Subcutaneous adipose tissue (tissue), 4 donors: ENCODE data around the gene FMN1. TPM values are rescaled to one million over a fixed set of nuclear protein-coding genes. Genes with fewer than 3 reads are reported as not detected.

ENCODE experiments used
- total RNA-seq, 4 donors: library from RNA; depleted of rRNA; stranded (reverse); fragments of >200 nt; gene quantifications; one replicate each; pipeline ENCODE4 v1.1.0, GENCODE V29; 2016
- TF ChIP-seq, protein P1 (sequence below): fragments of 450-650 bp; IDR thresholded peaks from one replicate; pipeline ENCODE4 v1.5.1; 2016; ENCODE audit warnings: low read depth, mild to moderate bottlenecking, control low read depth, antibody characterized with exemption, moderate library complexity

Gene FMN1
- total RNA-seq, 4 donors from 2014 or later: 15.6 to 76.7 (median 53.9) TPM

DNA sequence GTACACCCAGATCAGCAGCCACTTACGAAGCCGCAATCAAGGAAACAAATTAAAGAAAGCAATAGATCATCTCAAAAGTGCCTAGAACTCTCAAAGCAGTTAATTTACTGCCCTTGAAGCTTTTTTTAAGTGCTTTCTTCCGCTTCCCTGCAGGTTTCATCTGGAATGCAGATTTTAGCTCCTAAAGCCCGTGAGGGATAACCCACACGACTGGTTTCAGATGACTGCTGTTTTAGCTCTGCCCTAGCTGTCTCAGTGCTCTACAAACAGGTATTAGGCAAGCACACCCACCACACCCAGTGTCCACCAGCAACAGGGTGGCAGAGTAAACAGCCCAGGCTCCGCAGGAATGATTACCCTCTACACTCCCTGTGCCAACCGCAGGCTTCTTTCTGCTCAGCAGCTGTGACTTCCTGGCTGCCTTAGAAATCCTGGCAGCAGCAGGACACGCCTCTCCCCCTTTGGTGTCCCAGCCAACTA, 126.0 kb downstream of the FMN1 start:
- TF ChIP-seq, protein P1, sequence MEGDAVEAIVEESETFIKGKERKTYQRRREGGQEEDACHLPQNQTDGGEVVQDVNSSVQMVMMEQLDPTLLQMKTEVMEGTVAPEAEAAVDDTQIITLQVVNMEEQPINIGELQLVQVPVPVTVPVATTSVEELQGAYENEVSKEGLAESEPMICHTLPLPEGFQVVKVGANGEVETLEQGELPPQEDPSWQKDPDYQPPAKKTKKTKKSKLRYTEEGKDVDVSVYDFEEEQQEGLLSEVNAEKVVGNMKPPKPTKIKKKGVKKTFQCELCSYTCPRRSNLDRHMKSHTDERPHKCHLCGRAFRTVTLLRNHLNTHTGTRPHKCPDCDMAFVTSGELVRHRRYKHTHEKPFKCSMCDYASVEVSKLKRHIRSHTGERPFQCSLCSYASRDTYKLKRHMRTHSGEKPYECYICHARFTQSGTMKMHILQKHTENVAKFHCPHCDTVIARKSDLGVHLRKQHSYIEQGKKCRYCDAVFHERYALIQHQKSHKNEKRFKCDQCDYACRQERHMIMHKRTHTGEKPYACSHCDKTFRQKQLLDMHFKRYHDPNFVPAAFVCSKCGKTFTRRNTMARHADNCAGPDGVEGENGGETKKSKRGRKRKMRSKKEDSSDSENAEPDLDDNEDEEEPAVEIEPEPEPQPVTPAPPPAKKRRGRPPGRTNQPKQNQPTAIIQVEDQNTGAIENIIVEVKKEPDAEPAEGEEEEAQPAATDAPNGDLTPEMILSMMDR: no peak

GRCh38 chr15:33068007-33068481, 126.5 kb downstream of the FMN1 start:
- TF ChIP-seq, protein P1: no peak

- TF ChIP-seq, protein P1: no peak
Measured at GRCh38 chr15:33067456-33067855, 127.1 kb downstream of the FMN1 start.

DNA sequence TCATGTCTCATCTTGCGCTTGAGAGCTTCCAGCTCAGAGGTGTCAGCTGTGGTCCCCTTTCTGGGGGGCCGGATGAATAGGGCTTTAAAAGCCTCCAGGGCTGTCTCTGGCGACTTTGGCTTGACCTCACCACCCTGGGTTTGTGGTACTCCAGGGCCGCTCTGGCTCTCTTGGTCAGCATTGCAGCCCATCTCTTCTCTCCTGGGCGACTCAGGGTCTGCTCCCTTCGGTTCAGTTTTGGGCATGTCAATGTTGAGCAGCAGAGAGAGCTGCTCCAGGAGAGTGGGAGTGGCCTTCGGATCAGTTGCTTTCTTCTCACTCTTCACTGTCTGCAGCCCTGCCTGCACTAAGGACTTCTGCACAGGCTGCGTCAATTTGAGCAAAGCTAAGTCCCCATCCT, 127.9 kb downstream of the FMN1 start:
- TF ChIP-seq, protein P1: no peak

DNA sequence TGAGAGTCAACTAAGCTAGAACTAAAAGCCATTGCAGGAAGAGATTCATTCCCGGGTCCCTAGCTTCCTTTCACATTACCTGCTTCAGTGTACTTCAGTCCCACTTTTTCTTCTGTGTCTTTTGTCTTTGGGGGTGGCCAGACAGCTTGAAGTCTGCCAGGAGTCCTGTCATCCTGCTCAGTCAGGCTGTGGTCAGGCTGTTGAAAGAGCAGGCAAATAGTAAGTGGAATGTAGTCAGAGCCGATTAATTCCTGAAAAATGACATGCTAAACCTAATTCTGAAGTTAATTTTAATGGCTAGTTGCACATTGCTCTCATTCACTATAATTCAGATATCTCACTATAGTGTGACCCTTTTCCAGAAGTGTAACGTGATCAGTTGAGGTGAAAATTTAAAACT, 129.6 kb downstream of the FMN1 start:
- TF ChIP-seq, protein P1: no peak

DNA sequence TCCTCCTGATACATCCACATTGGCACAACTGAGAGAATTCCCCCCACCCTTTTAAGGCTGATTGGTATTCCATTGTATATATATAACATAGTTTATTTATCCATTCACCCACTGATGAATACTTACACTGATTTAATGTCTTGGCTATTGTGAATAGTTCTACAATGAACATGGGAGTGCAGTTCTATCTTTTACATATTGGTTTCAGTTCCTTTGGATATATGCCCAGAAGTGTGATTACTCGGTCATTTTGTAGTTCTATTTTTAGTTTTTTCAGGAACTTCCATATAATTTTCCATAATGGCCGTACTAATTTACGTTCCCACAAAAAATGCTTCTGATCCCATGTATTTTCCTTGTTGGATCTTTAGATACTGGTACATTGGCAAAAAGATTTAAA, 135.3 kb downstream of the FMN1 start:
- TF ChIP-seq, protein P1: no peak

DNA sequence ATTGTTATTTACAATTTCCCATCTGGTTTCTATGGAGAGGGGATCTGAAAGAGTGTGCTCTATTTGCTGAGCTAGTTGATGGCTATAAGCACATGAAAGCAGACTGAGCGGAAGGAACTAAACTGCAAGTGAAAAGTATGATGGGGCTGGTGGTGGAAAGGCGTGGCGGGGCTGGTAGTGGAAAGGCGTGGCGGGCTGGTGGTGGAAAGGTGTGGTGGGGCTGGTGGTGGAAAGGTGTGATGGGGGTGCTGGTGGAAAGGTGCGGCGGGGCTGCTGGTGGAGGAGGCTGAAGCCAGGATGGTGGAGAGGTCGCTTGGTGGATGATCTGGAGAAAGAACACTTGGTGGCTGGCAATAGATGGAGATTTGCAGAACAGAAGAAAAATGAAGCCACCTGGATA, 136.7 kb downstream of the FMN1 start:
- TF ChIP-seq, protein P1: no peak
